K562 (cell line): ENCODE measurements around the gene SHFL. TPM values are rescaled to one million over a fixed set of nuclear protein-coding genes. Genes with fewer than 3 reads are reported as not detected.

Source experiments
- ARID4B ChIP-seq: sonication (generic); formaldehyde crosslinking; IDR thresholded peaks from 2 replicates; pipeline ENCODE4 v1.8.0; 2022; ENCODE audit warnings: mild to moderate bottlenecking, missing genetic modification reagents
- CBFB ChIP-seq: sonication (generic); formaldehyde crosslinking; IDR thresholded peaks from 2 replicates; pipeline ENCODE4 v1.4.0; 2020; ENCODE audit warnings: mild to moderate bottlenecking, missing genetic modification reagents
- CBX1 ChIP-seq: sonication (generic); IDR thresholded peaks from 2 replicates; pipeline ENCODE4 v1.6.1; 2016; ENCODE audit warnings: antibody characterized with exemption, low read depth, mild to moderate bottlenecking
- CREB3 ChIP-seq: fragments of 450-650 bp; conservative IDR thresholded peaks from 2 replicates; pipeline ENCODE4 v1.6.1; 2016; ENCODE audit warnings: missing genetic modification characterization, low read depth, mild to moderate bottlenecking, missing compliant biosample characterization, moderate library complexity
- EGR1 ChIP-seq: fragments of 450-650 bp; conservative IDR thresholded peaks from 2 replicates; pipeline ENCODE4 v1.6.1; 2017; ENCODE audit warnings: mild to moderate bottlenecking
- ETV1 ChIP-seq: fragments of 450-650 bp; conservative IDR thresholded peaks from 2 replicates; pipeline ENCODE4 v1.6.1; 2016; ENCODE audit warnings: missing genetic modification characterization, control low read depth, low read depth, missing compliant biosample characterization
- HDAC3 ChIP-seq: fragments of 450-650 bp; IDR thresholded peaks from 2 replicates; pipeline ENCODE4 v1.6.1; 2018; ENCODE audit warnings: borderline replicate concordance, mild to moderate bottlenecking, moderate library complexity; ENCODE audit not compliant: partially characterized antibody
- HOXB6 ChIP-seq: fragments of 250-450 bp; sonication (Bioruptor Pico); IDR thresholded peaks from 2 replicates; pipeline ENCODE4 v1.5.1; 2022; ENCODE audit warnings: mild to moderate bottlenecking, borderline replicate concordance
- JUN ChIP-seq, 2 experiments: sonication (generic) in 1 of 2; formaldehyde crosslinking in 1 of 2; IDR thresholded peaks; 2 replicates each; pipeline versions ENCODE4 v1.6.1 to v1.8.0; 2012 to 2022; ENCODE audit warnings: borderline replicate concordance in 2 of 2, mild to moderate bottlenecking in 2 of 2, improper control_type of control experiment in 1 of 2, low read depth in 1 of 2, low read length in 1 of 2, missing genetic modification reagents in 1 of 2
- JUNB ChIP-seq: fragments of 450-650 bp; formaldehyde crosslinking; conservative IDR thresholded peaks from 2 replicates; pipeline ENCODE4 v1.4.0; 2020; ENCODE audit warnings: mild to moderate bottlenecking
- RERE ChIP-seq: sonication (generic); formaldehyde crosslinking; IDR thresholded peaks from 2 replicates; pipeline ENCODE4 v1.8.0; 2023; ENCODE audit warnings: missing genetic modification reagents, mild to moderate bottlenecking, borderline replicate concordance
- SREBF2 ChIP-seq: sonication (generic); formaldehyde crosslinking; IDR thresholded peaks from 2 replicates; pipeline ENCODE4 v1.4.0; 2020; ENCODE audit warnings: mild to moderate bottlenecking, missing genetic modification reagents
- TAF1 ChIP-seq: IDR thresholded peaks from 2 replicates; pipeline ENCODE4 v1.6.1; 2011; ENCODE audit warnings: mild to moderate bottlenecking, low read length, moderate library complexity; ENCODE audit not compliant: insufficient read depth, control insufficient read depth, severe bottlenecking; ENCODE audit errors: extremely low read depth
- polyA plus RNA-seq, 8 experiments: library from polyadenylated mRNA; depleted of rRNA in 4 of 8; stranded (reverse) in 5 of 8; unstranded in 3 of 8; fragments of >200 nt; fragmentation: Nextera tagmentation in 2 of 8; fragmentation: Illumina TruSeq in 1 of 8; extraction: Ambion mirVana in 2 of 8; extraction: Trizol in 1 of 8; gene quantifications; 2 replicates each; pipeline versions ENCODE4 v1.2.1 to v1.2.3, GENCODE V29; 2011 to 2014; ENCODE audit warnings: inconsistent platforms in 1 of 8, missing spikeins in 1 of 8
- total RNA-seq, 7 experiments: library from RNA; depleted of rRNA in 6 of 7; stranded (reverse); fragments of >200 nt in 6 of 7; fragmentation: Illumina TruSeq in 2 of 7; extraction: Trizol in 2 of 7; gene quantifications; 2 replicates each; pipeline versions ENCODE4 v1.2.1 to v1.2.3, GENCODE V29; 2011 to 2021; ENCODE audit warnings: low replicate concordance in 1 of 7

SHFL gene
- total and polyA plus RNA-seq, 9 of the 15 experiments (the other 6 are each of a cell fraction or from before 2014, with no cell fraction given) = 1.5 to 25.7 (median 13.0) TPM

- TF ChIP-seq ARID4B (CRISPR knock-in tag) = no peak
- TF ChIP-seq HOXB6 (CRISPR knock-in tag) = no peak
- peak; percentile 23 for TF ChIP-seq TAF1
- TF ChIP-seq SREBF2 (CRISPR knock-in tag) = no peak
- no peak for TF ChIP-seq HDAC3
- peak; percentile 89 for TF ChIP-seq EGR1
- TF ChIP-seq JUN (IDR thresholded peaks at IDR 0.05; ENCODE audit: borderline replicate concordance, low read depth, low read length) = no peak
- no peak for TF ChIP-seq JUN (CRISPR knock-in tag; IDR thresholded peaks at IDR 0.05; ENCODE audit: borderline replicate concordance)
- TF ChIP-seq JUNB (CRISPR knock-in tag) = no peak
- no peak for TF ChIP-seq CREB3 (tag)
- TF ChIP-seq RERE (CRISPR knock-in tag) = no peak
- 0 out of 2 replicates have a peak, but pooled peaks have one; percentile 22 for TF ChIP-seq CBX1
- no peak for TF ChIP-seq CBFB (CRISPR knock-in tag)
- peak; percentile 47 for TF ChIP-seq ETV1 (tag)
These were observed 575 bp downstream of the SHFL start (continued) for GRCh38 chr19:10086591-10087192.
